IPS DF 4.7 (cell line): ENCODE measurements around the gene XAGE3.
"Not testable (repeated sequence)": the region's sequence is repeated elsewhere in the genome, so short reads cannot be mapped to it uniquely, and the experiment has no call there.

Experiments
- DNase-seq: peaks from one replicate; pipeline ENCODE4 v3.0.0-alpha.2; 2013; ENCODE audit warnings: low spot score; ENCODE audit errors: extremely low read depth

XAGE3 gene, protein sequence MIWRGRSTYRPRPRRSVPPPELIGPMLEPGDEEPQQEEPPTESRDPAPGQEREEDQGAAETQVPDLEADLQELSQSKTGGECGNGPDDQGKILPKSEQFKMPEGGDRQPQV

DNA sequence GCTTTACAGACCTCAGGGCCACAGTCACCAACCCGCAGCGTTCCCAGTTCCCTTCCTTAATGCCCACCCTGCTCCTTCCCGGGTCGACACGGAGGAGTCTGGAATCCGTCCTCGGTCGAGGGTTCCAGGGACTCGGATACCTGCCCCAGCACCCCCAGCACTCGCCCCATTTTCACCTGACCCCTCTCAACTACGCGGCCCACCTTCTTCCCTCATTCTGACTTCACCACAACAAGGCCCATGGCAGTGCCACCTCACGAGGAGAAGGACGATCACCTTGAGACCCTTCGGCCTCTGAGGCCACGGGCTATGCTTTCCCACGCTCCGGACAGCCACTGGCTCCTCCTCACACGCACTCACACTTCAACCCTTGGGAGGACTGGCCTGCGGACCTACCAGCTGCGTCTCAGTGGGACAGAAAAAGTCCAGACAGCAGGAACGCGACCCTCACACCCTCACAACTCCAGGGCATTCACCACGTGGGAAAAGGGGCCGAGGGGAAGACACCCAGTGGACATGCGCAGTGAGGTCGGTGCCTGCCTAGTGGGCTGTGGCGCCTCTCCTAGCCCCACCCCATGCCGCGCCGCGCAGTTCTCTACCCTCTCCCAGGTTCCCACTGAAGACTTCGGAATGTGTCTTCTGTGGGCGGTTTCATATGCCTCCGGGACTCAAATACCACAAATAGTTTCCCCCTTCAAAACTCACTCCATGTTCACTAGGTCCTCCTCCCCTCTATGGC, at the start of gene XAGE3:
TSS of gene XAGE3 (minus strand) at position 474 of the 739 bp plus-strand sequence. CDS start 950 bp downstream, outside the sequence.
- DNase-seq, result no peak

DNA sequence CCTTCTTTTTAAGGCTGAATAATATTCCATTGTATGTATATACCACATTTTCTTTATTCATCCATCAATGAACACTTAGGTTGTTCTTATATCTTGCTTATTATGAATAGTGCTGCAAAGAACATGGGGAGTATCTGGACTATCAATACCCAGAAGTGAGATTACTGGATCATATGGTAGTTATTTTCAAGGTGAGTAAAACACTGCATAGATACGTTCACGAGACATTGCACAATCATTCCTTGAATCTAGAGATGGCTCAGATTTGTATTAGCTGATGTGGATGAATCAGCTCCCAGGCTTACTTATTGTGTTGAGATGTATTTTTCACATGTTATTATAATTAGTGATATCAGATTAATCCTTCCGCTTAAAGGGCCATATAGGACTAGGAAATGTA, 46.8 kb upstream of the XAGE3 start:
- DNase-seq, result not testable (repeated sequence)

DNA sequence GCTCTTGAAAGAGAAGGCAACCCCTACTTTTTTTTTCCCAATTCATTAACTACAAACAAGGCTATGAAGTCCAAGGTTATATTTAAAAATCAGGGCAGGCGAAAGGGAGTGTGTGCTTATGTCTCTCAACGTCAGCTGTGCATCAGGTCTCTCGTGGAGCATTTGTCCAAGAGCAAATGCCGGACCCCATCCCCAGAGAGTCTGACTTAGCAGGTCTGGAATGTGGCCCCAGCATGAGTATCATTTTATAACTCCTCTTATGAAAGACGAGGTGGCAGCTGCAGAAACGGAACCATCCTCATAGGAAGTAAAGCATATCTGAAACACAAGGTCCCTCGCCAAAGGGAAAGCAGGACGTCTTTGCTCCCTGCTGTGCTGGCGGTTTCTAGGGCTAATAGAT, 45.8 kb upstream of the XAGE3 start:
- DNase-seq, result not testable (repeated sequence)

DNA sequence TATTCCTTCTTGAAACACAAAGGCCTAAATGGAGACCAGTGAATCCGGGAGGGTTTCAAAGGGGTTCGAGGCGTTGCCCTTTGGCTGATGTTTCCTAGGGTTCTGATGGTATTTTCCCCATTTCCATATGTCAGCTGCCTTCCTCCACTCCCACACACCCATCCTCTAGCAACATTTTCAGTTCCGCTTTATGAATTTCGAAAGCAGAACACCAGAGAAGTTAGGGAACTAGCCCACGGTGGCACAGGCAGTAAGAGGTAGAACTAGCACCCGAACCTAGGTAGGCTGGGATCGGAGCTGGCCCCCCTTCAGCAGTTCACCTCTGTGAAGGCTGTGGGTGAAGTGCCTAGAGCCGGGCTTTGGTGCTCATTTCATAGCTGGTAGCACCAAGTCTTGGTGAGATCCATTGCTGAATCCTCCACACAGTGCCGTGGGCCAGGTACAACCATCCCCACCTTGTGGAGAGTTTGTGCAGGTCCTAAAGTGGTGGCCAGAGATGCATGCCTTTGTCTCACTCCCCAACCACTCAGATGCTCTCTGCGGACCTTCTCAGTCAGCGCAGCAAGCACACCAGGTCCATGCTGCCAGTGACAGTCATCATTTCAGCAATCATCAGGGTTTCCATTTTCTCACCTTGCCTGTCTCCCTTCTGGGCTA, 41.6 kb upstream of the XAGE3 start:
- not testable (repeated sequence) for DNase-seq

DNA sequence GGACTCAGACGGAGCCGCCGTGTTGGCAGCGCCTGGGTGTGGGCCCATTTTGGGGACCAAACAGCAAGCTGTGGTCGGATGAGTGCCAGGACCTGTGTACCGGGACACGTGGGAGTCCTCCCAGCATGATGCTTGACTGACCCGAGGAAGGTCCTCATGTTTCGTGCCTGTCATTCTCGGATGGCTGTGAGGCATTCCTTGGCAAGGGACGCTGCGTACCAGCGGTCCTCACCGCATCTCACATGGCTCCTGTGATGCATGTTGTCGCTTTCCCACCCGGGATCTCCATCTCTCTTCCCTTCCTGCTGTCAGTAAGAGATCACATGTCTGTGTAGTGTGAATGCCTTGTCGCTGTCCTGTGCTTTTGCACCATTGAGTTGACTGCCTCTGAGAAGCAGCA, 40.0 kb upstream of the XAGE3 start:
- not testable (repeated sequence) for DNase-seq

DNA sequence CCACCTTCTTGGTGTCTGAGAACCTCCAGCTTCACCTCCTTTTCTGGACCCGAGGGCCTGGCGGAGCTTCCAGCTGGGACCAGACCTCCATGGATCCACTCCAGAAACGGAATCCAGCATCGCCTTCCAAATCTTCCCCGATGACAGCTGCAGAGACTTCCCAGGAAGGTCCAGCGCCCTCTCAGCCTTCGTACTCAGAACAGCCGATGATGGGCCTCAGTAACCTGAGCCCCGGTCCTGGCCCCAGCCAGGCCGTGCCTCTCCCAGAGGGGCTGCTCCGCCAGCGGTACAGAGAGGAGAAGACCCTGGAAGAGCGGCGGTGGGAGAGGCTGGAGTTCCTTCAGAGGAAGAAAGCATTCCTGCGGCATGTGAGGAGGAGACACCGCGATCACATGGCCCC, 39.3 kb upstream of the XAGE3 start:
- DNase-seq, result not testable (repeated sequence)

DNA sequence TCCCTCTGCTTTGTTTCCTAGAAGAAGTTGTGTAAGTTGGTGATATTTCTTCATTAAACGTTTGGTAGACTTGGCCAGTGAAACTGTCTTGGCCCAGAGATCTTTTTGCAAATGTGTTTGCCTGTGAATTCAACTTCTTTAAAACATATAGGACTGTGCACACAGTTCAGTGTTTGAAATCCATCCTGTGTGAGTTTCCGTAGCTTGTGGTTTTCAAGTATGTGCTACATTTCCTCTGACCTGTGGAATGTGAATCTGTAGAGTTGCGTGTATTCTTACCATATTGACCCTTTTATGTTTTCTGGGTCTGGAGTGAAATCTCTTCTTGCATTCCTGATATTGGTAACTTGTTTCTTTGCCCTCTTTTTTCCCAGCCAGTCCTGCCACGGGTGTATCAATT, 38.2 kb upstream of the XAGE3 start:
- not testable (repeated sequence) for DNase-seq

DNA sequence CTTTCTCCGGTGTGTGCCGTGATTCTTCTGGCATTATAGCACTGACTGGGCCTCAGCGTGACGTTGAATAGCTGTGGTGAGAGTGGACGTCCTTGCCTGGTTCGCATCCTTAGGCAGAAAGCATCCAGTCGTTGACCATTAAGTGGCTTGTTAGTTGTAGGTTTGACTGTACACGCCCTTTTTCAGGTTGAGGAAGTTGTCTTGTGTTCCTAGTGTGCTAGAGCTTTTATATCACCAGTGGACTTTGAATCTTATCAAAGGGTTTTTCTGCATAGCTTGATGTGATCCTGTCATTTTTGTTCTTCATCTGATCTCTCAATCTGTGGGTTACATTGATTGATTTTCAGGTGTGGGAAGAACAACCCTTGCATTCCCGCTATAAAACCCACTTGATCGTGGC, 37.6 kb upstream of the XAGE3 start:
- DNase-seq, result not testable (repeated sequence)

DNA sequence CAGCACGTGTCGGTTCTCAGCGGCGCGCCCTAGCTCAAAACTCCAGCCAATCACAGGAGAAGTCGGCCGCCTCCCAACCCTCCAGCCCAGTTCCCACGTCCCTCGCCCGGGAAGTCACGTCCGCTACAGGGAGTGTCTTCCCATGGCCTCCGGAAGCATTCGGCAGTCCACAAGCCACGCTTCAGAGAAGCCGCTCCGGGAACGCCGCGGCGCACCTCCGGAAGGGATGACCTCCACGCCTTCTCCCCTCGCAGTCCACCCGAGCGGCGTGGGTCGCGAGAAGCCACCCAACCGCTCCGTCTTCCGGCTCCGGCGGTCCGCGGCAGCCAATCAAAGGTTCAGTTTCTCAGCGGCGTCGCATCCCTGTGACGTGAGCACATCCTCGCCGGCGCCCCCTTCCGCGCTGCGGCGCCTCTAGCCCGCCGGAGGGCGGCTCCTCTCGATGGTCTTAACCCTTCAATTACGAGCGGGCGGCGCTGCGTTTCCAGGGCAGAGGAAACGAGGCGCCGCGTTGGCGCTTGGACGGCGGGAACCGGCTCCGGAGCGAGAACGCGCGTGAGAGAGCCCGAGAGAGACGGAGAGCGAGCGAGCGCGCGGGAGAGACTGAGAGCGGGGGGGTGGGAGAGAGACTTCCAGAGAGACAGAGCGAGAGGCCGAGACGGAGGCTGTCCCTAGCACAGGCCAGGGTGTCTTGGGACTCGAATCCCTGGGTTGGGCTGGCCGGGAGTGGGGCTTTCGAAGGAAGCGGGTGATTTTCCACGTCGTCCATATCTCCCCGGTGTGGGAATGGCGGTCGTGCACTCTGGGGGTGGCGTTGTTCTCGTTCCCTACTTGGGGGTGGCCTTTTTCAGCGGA, 29.2 kb upstream of the XAGE3 start, which contains the start of gene FAM156B:
TSS of gene FAM156B (plus strand) at position 476 of the 855 bp plus-strand sequence. CDS start 9,896 bp downstream, outside the sequence.
- DNase-seq, result not testable (repeated sequence)

DNA sequence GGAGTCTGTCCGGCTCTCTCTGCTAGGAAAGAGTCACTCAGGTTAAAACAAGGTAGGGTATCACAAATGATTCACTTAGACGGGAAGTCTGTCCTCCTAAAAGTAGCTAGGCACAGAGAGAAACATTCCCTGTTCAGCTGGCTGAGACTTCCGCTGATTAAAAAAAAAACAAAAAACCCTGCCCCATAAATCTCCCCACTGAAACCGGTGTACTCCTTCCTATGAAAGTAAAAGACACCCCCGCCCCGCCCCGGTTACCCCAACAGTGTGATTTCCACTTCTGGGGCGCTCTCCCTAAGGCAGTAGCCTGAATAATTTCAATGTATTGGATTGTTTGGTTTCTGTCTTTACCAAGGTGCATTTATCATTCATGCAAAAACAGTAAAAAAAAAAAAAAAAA, 28.6 kb upstream of the XAGE3 start:
- DNase-seq, result not testable (repeated sequence)

DNA sequence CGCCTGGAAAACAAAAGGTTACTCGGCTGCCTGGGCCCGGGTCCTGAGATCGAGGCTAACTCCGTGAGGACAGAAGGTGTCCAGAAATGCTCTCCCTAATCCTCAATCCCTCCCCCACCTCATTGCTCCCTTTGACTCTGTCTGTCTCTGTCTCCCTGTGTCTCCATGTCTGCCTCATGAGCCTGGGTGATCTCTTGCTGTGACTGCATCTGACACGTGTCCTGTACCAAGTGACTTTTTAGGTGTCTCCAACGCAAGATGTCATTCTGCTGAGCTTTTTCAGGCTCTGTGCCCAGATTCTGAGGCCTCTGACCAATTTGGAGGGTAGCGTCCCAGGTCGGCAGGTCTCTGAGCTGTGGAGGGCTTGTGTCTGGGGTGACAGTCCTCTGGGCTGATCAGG, 20.2 kb upstream of the XAGE3 start:
- not testable (repeated sequence) for DNase-seq

DNA sequence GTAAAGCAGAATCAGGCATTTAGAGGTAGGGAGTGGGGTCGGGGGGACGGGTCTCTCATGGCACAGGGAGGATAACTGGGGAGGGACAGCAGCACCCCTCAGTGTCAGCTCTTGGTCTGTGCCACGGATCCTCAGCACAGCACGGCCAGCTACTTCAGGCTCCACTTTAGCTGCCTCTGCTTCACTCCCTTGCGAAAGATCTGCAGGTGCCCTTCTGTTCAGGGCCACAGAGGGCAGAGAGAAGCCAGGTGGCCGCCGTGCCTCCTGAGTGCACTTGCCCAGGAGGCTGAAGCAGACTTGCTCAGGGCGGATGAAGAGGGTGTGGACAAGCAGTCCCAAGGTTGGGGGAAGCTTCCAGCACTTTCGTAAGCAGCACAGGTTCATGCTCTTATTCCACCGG, 19.6 kb upstream of the XAGE3 start:
- not testable (repeated sequence) for DNase-seq

DNA sequence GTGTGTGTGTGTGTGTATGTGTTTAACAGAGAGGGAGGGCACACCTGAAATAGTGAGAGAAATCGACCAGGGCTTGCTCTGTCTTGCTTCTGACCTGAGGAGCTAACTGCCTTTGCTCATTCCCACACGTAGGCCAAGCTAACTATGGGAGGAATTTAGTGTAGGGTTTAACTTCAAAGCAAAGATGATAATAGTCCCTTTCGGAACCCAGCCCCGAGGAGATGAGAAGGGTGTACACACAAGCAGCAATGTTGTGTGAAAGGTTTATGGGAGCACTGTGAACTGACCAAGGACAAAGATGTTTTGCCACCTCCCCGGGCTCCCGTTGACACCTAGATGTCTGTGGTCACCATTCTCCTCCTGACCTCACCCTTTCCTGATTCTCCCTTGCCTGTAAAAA, 8.5 kb upstream of the XAGE3 start:
- DNase-seq, result not testable (repeated sequence)

DNA sequence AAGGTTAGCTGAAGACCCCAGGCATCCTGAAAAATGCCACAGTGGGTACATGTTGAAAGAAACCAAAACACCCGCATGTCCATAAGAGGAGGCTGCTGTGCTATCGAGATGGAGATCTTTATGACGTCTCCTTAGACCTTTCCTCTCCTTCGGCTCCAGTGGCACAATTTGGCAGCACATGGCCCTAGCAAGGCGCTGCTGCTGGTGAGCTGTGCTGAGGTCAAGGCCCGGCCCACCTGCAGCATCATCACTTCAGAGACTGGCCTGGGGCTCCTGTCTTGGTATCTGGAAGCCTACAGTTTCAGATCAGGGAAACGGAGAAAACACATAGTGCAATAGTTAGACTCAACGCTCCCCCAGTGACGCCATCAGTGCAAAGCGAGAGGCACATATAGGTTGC, 7.6 kb upstream of the XAGE3 start:
- not testable (repeated sequence) for DNase-seq

DNA sequence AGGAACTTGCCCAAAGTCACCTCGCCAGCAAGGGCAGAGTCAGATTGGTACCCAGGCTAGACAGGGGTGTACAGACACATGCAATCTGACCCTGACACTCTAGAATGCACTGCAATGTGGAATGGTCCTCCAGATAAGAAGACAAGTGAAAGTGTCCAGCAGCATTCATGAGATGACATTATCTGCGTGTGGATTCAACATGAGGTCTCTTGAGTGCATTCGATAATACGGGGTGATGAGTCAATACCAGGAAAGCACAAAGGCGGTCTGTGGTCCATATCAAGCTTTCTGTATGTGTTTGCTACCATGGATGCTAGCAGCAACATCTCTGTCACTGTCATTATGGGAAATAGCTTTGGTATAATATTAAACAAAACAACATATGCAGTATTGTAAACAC, 6.8 kb upstream of the XAGE3 start:
- DNase-seq, result no peak

DNA sequence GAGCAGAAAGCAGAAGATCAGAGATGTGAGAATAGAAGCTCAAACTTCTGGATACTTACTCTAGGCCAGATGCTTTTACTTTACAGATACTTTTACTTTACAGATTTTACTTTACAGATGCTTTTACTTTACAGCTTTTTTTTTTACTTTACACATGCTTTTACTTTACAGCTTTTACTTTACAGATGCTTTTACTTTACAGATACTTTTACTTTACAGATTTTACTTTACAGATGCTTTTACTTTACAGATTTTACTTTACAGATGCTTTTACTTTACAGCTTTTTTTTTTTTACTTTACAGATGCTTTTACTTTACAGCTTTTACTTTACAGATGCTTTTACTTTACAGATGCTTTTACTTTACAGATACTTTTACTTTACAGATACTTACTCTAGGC, 5.9 kb upstream of the XAGE3 start:
- DNase-seq, result not testable (repeated sequence)

DNA sequence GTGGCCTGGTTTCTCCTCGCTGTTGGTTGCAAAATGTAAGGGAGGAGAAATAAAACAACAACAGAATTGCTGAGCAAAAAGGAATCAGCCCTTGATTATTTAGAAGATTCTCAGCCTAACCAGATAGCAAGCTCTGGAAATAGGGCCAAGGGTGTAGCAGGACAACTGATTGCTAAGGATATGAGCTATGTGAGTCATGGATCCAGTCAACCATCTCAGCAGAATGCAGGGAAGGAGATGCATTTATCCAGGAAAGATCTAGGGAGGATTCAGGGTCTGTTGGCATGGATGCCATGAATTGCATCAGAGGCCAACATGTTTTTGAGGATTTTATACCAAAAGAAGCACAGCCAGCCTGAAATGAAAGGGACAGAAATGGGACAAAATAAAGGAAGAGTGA, 2.2 kb upstream of the XAGE3 start:
- DNase-seq, result no peak

DNA sequence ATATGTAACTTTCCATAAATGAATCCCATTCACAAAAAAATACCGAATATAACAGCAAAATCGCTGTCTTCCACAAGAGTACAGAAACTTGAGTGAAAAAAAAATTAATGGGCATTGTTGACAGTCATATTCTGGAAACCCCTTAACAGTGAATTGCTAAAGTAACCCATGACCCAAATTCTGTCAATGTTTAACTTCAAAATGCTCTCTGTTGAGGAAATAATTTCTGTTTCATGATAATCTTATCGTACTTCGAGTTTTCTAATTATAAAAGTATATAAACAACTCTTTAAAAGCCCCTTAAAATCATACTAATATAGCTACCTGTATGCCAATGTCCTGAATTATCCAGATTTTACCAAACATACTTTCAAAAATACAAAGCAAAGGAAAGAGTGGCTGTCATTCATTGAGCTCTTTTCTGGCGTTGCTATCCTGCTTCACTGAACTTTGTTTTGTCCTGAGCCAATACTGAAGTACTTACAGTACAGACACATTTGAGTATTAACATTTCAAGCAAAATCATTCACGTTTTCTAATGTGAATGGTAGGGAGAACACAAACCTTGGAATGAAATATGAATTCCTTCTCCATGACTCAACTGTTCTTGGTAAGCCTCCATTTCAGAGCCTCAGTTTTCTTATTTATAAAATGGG, 2.4 kb downstream of the XAGE3 start:
- DNase-seq, result no peak

DNA sequence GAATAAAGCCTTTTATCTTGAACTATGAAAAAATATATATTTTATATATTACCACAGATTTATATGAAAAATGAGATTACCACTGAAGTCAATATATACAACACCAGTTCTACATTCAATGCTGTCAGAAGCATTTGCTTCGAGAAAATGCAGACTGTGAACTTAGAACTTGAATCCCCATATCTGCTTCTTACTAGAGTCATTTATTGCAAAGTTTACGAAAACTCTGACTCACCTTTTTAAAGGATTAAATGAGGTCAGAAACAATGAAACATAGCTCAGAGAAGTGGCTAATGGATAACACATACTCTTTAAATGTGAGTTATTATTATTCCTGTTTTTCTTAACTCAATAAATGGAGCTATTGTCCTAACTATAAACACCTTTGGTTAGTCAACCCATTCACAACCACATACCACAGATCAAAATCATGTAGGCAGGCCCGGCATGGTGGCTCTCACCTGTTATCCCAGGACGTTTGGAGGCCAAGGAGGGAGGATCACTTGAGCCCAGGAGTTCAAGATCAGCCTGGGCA, 10.8 kb downstream of the XAGE3 start:
- DNase-seq, result not testable (repeated sequence)

DNA sequence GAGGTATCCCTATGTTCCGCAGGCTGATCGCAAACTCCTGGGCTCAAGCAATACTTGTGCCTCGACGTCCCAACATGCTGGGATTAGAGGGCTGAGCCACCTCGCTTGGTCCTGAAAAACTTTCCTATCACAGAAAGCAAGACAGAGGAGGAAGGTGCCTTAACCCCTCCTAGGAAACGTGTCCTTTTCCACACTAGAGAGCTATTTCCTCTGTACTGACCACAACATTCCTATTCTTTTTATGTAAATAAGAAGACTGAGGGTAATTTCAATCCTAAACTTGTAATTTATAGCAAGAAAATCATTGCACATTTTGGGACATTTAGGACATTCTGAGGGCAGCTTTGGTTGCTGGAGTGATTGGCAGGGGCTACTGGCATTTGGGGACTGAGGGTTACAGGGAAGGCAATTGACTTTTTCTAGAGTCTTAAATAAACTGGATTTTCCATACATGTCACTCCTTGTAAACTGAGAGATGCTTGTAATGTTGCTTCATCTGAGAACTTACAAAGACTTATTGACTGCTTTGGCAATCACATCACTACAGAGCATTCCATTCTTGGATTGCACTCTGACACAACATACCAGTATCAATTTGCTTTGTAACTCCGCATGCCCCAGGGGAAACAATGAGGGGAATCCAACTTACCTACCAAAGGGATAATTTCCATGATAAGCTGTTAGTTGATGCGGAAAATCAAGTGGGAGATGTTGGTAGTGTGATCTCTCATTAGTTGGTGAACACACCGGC, 15.6 kb downstream of the XAGE3 start:
- DNase-seq, result no peak
